SK-N-SH (cell line): ENCODE results near the gene CLIC4.

Experiments used
- CHD2 ChIP-seq: fragments of 150-350 bp; IDR thresholded peaks from 2 replicates; pipeline ENCODE4 v1.6.1; 2018; ENCODE audit warnings: low read length; ENCODE audit not compliant: partially characterized antibody
- EZH2phosphoT487 ChIP-seq: fragments of 200-600 bp; sonication (generic); IDR thresholded peaks from 2 replicates; pipeline ENCODE4 v1.6.1; 2017; ENCODE audit warnings: low read depth, mixed run types, mild to moderate bottlenecking, antibody characterized with exemption, moderate library complexity, borderline replicate concordance
- GABPA ChIP-seq: IDR thresholded peaks from 2 replicates; pipeline ENCODE4 v1.4.0; 2012; ENCODE audit warnings: low read depth, mild to moderate bottlenecking
- JUND ChIP-seq: IDR thresholded peaks from 2 replicates; pipeline ENCODE4 v1.4.0; 2012
- MAX ChIP-seq: IDR thresholded peaks from 2 replicates; pipeline ENCODE4 v1.4.0; 2012; ENCODE audit warnings: low read depth
- POLR2AphosphoS5 ChIP-seq: IDR thresholded peaks from 2 replicates; pipeline ENCODE4 v1.6.1; 2012; ENCODE audit warnings: low read depth, low read length
- TF ChIP-seq, protein P1 (sequence below): fragments of 200-600 bp; sonication (generic); IDR thresholded peaks from 2 replicates; pipeline ENCODE4 v1.6.1; 2017; ENCODE audit warnings: antibody characterized with exemption, mild to moderate bottlenecking, moderate library complexity
- TF ChIP-seq, protein P2 (sequence below): IDR thresholded peaks from 2 replicates; pipeline ENCODE4 v1.4.0; 2012; ENCODE audit warnings: low read depth, borderline replicate concordance
- TF ChIP-seq, protein P3 (sequence below): IDR thresholded peaks from 2 replicates; pipeline ENCODE4 v1.6.1; 2012; ENCODE audit warnings: mild to moderate bottlenecking, low read depth, low read length, moderate library complexity

- TF ChIP-seq GABPA (no peak), EZH2phosphoT487 (no peak), JUND (peak; percentile 60), POLR2AphosphoS5 (no peak), CHD2 (no peak), MAX (peak; percentile 41; the same call in 1 of the 2 replicates)
- TF ChIP-seq, protein P1, sequence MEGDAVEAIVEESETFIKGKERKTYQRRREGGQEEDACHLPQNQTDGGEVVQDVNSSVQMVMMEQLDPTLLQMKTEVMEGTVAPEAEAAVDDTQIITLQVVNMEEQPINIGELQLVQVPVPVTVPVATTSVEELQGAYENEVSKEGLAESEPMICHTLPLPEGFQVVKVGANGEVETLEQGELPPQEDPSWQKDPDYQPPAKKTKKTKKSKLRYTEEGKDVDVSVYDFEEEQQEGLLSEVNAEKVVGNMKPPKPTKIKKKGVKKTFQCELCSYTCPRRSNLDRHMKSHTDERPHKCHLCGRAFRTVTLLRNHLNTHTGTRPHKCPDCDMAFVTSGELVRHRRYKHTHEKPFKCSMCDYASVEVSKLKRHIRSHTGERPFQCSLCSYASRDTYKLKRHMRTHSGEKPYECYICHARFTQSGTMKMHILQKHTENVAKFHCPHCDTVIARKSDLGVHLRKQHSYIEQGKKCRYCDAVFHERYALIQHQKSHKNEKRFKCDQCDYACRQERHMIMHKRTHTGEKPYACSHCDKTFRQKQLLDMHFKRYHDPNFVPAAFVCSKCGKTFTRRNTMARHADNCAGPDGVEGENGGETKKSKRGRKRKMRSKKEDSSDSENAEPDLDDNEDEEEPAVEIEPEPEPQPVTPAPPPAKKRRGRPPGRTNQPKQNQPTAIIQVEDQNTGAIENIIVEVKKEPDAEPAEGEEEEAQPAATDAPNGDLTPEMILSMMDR: no peak
- TF ChIP-seq, protein P2, sequence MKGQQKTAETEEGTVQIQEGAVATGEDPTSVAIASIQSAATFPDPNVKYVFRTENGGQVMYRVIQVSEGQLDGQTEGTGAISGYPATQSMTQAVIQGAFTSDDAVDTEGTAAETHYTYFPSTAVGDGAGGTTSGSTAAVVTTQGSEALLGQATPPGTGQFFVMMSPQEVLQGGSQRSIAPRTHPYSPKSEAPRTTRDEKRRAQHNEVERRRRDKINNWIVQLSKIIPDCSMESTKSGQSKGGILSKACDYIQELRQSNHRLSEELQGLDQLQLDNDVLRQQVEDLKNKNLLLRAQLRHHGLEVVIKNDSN: no peak
- TF ChIP-seq, protein P3, sequence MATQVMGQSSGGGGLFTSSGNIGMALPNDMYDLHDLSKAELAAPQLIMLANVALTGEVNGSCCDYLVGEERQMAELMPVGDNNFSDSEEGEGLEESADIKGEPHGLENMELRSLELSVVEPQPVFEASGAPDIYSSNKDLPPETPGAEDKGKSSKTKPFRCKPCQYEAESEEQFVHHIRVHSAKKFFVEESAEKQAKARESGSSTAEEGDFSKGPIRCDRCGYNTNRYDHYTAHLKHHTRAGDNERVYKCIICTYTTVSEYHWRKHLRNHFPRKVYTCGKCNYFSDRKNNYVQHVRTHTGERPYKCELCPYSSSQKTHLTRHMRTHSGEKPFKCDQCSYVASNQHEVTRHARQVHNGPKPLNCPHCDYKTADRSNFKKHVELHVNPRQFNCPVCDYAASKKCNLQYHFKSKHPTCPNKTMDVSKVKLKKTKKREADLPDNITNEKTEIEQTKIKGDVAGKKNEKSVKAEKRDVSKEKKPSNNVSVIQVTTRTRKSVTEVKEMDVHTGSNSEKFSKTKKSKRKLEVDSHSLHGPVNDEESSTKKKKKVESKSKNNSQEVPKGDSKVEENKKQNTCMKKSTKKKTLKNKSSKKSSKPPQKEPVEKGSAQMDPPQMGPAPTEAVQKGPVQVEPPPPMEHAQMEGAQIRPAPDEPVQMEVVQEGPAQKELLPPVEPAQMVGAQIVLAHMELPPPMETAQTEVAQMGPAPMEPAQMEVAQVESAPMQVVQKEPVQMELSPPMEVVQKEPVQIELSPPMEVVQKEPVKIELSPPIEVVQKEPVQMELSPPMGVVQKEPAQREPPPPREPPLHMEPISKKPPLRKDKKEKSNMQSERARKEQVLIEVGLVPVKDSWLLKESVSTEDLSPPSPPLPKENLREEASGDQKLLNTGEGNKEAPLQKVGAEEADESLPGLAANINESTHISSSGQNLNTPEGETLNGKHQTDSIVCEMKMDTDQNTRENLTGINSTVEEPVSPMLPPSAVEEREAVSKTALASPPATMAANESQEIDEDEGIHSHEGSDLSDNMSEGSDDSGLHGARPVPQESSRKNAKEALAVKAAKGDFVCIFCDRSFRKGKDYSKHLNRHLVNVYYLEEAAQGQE: no peak
These were observed 20.2 kb downstream of the CLIC4 start for GRCh38 chr1:24765308-24765988.
